ENCODE results near the gene TENT4A.

The TENT4A gene

GRCh38 chr5:6755519-6755918 is 42.3 kb downstream of the TENT4A start:
- TF ChIP-seq CTCF (conservative IDR thresholded peaks at IDR 0.05; ENCODE audit: low read depth): no peak
- DNase-seq (ENCODE audit: low spot score): no peak
- no peak overlapping the region for H3K27ac ChIP-seq
- ChIA-PET POLR2A (ENCODE audit: low non-redundant PET) (no interaction called here), CTCF (no interaction called here)

GRCh38 chr5:6755941-6756340 is 42.7 kb downstream of the TENT4A start:
- ChIA-PET POLR2A (ENCODE audit: low non-redundant PET) (no interaction called here), CTCF (no interaction called here)
- H3K27ac ChIP-seq: no peak overlapping the region
- TF ChIP-seq CTCF (conservative IDR thresholded peaks at IDR 0.05; ENCODE audit: low read depth): no peak
- no peak for DNase-seq (ENCODE audit: low spot score)

GRCh38 chr5:6757414-6757969 is 44.3 kb downstream of the TENT4A start:
- no peak for DNase-seq (ENCODE audit: low spot score)
- no peak for TF ChIP-seq CTCF (conservative IDR thresholded peaks at IDR 0.05; ENCODE audit: low read depth)
- H3K27ac ChIP-seq: no peak overlapping the region
- POLR2A ChIA-PET (ENCODE audit: low non-redundant PET): no interaction called here
- CTCF ChIA-PET: no interaction called here

- H3K27ac ChIP-seq: no peak overlapping the region
- CTCF ChIA-PET: no interaction called here
- TF ChIP-seq CTCF (conservative IDR thresholded peaks at IDR 0.05; ENCODE audit: low read depth): no peak
- DNase-seq (ENCODE audit: low spot score): no peak
- POLR2A ChIA-PET (ENCODE audit: low non-redundant PET): no interaction called here
Observed at GRCh38 chr5:6758236-6758635, 45.0 kb downstream of the TENT4A start.

- CTCF ChIA-PET: no interaction called here
- DNase-seq (ENCODE audit: low spot score): no peak
- POLR2A ChIA-PET (ENCODE audit: low non-redundant PET): no interaction called here
- no peak overlapping the region for H3K27ac ChIP-seq
- no peak for TF ChIP-seq CTCF (conservative IDR thresholded peaks at IDR 0.05; ENCODE audit: low read depth)
Observed at GRCh38 chr5:6758706-6759105, 45.5 kb downstream of the TENT4A start.

- no peak for DNase-seq (ENCODE audit: low spot score)
- CTCF ChIA-PET: no interaction called here
- TF ChIP-seq CTCF (conservative IDR thresholded peaks at IDR 0.05; ENCODE audit: low read depth): no peak
- H3K27ac ChIP-seq: peak overlapping the region; percentile 26
- POLR2A ChIA-PET (ENCODE audit: low non-redundant PET): no interaction called here
Observed at GRCh38 chr5:6759401-6759800, 46.2 kb downstream of the TENT4A start.

GRCh38 chr5:6759983-6760382 is 46.8 kb downstream of the TENT4A start:
- ChIA-PET POLR2A (ENCODE audit: low non-redundant PET) (no interaction called here), CTCF (no interaction called here)
- H3K27ac ChIP-seq: peak overlapping the region; percentile 26
- TF ChIP-seq CTCF (conservative IDR thresholded peaks at IDR 0.05; ENCODE audit: low read depth): no peak
- DNase-seq (ENCODE audit: low spot score): no peak

All from RWPE1 (cell line).